ENCODE measurements around the gene HELZ. TPM values are rescaled to one million over a fixed set of nuclear protein-coding genes. Genes with fewer than 3 reads are reported as not detected.

The HELZ gene
- total and polyA plus RNA-seq, 10 donors: 2.5 to 154 (median 88.7) TPM

- Histone ChIP-seq H3K4me3 (no peak overlapping the region), H3K27ac (no peak overlapping the region), H3K36me3 (no peaks in the 10 kb centered on the region), H3K9me3 (no peaks in the 10 kb centered on the region), H3K27me3 (replicated peaks in 1 of 7) (peaks cover 0 to 2% (median 0%) of the 10 kb centered on the region in 7 donors), H3K4me1 (no peaks in the 10 kb centered on the region)
- WGBS, 5 donors: 45 to 76% (median 52%) methylated on average over 5 of the region's 5 CpGs
- intact Hi-C loops (cut with DNase I; ENCODE audit: low total_unique reads): no loop called here
- no peak for TF ChIP-seq CTCF (IDR thresholded peaks at IDR 0.05 in 8 of 11, conservative IDR thresholded peaks at IDR 0.05 in 3 of 11)
- TF ChIP-seq POLR2AphosphoS5 (IDR thresholded peaks at IDR 0.05): no peak
- TF ChIP-seq POLR2A (IDR thresholded peaks at IDR 0.05): no peak
- no peak for DNase-seq
These were observed 206.1 kb downstream of the HELZ start for GRCh38 chr17:67038861-67039365.

GRCh38 chr17:67035131-67036083 lies 209.6 kb downstream of the HELZ start:
- DNase-seq: no peak
- intact Hi-C loops (cut with DNase I; ENCODE audit: low total_unique reads): no loop called here
- TF ChIP-seq POLR2A (IDR thresholded peaks at IDR 0.05) (no peak), POLR2AphosphoS5 (IDR thresholded peaks at IDR 0.05) (no peak), CTCF (IDR thresholded peaks at IDR 0.05 in 8 of 11, conservative IDR thresholded peaks at IDR 0.05 in 3 of 11) (no peak)
- Histone ChIP-seq H3K9me3 (no peaks in the 10 kb centered on the region), H3K27me3 (replicated peaks in 1 of 7) (peaks cover 0 to 3% (median 0%) of the 10 kb centered on the region in 7 donors), H3K27ac (no peak overlapping the region), H3K4me3 (no peak overlapping the region), H3K4me1 (no peaks in the 10 kb centered on the region), H3K36me3 (no peaks in the 10 kb centered on the region)
- WGBS, 5 donors: 68 to 81% (median 77%) methylated on average over 10 to 11 of the region's 11 CpGs

- Histone ChIP-seq H3K27ac (no peak overlapping the region), H3K4me1 (no peaks in the 10 kb centered on the region), H3K27me3 (replicated peaks in 1 of 7) (peaks cover 0 to 3% (median 0%) of the 10 kb centered on the region in 7 donors), H3K36me3 (no peaks in the 10 kb centered on the region), H3K4me3 (no peak overlapping the region), H3K9me3 (no peaks in the 10 kb centered on the region)
- no peak for DNase-seq
- TF ChIP-seq POLR2A (IDR thresholded peaks at IDR 0.05) (no peak), CTCF (IDR thresholded peaks at IDR 0.05 in 8 of 11, conservative IDR thresholded peaks at IDR 0.05 in 3 of 11) (no peak), POLR2AphosphoS5 (IDR thresholded peaks at IDR 0.05) (no peak)
- intact Hi-C loops (cut with DNase I; ENCODE audit: low total_unique reads): no loop called here
- 85 to 95% (median 91%) methylated on average over 6 to 9 of the region's 9 CpGs for WGBS, 5 donors
These were observed 211.4 kb downstream of the HELZ start for GRCh38 chr17:67033613-67034012.

- DNase-seq: no peak
- TF ChIP-seq POLR2A (IDR thresholded peaks at IDR 0.05) (no peak), CTCF (IDR thresholded peaks at IDR 0.05 in 8 of 11, conservative IDR thresholded peaks at IDR 0.05 in 3 of 11) (no peak), POLR2AphosphoS5 (IDR thresholded peaks at IDR 0.05) (no peak)
- intact Hi-C loops (cut with DNase I; ENCODE audit: low total_unique reads): no loop called here
- Histone ChIP-seq H3K27ac (no peak overlapping the region), H3K4me1 (no peaks in the 10 kb centered on the region), H3K9me3 (no peaks in the 10 kb centered on the region), H3K27me3 (replicated peaks in 1 of 7) (peaks cover 0 to 3% (median 0%) of the 10 kb centered on the region in 7 donors), H3K4me3 (no peak overlapping the region), H3K36me3 (no peaks in the 10 kb centered on the region)
- WGBS, 5 donors: 85 to 94% (median 91%) methylated on average over 13 of the region's 13 CpGs
These were observed 212.0 kb downstream of the HELZ start for GRCh38 chr17:67032985-67033384.
